Smooth muscle cell (in vitro differentiated cells): ENCODE data around the gene APBA3. TPM values are rescaled to one million over a fixed set of nuclear protein-coding genes. Genes with fewer than 3 reads are reported as not detected.

Experiments
- DNase-seq: peaks from one replicate; lab custom pipeline; 2025; ENCODE audit not compliant: unreplicated experiment; lab: John Stamatoyannopoulos, UW
- H2AFZ ChIP-seq: fragments of 200-600 bp; sonication (generic); 2 replicates; pipeline ENCODE4 v1.6.0; 2016; ENCODE audit warnings: antibody characterized with exemption, low read depth, mild to moderate bottlenecking
- H3F3A ChIP-seq: fragments of 200-600 bp; sonication (generic); 2 replicates; pipeline ENCODE4 v1.6.0; 2017; ENCODE audit warnings: antibody characterized with exemption, low read depth
- H3K27ac ChIP-seq: fragments of 200-600 bp; sonication (generic); 2 replicates; pipeline ENCODE4 v1.5.1; 2016; ENCODE audit warnings: low read depth, mild to moderate bottlenecking
- H3K27me3 ChIP-seq: fragments of 200-600 bp; sonication (generic); 2 replicates; pipeline ENCODE4 v1.6.1; 2016; ENCODE audit warnings: low read depth, mild to moderate bottlenecking
- H3K36me3 ChIP-seq: fragments of 200-600 bp; sonication (generic); 2 replicates; pipeline ENCODE4 v1.5.1; 2016; ENCODE audit warnings: low read depth
- H3K4me1 ChIP-seq: fragments of 200-600 bp; sonication (generic); 2 replicates; pipeline ENCODE4 v1.5.1; 2016; ENCODE audit warnings: low read depth
- H3K4me2 ChIP-seq: fragments of 200-600 bp; sonication (generic); 2 replicates; pipeline ENCODE4 v1.6.0; 2016; ENCODE audit warnings: mild to moderate bottlenecking
- H3K4me3 ChIP-seq: fragments of 200-600 bp; sonication (generic); 2 replicates; pipeline ENCODE4 v1.5.1; 2016; ENCODE audit warnings: mild to moderate bottlenecking
- H3K79me2 ChIP-seq: fragments of 200-600 bp; sonication (generic); 2 replicates; pipeline ENCODE4 v1.6.0; 2016; ENCODE audit warnings: low read depth, mild to moderate bottlenecking
- H3K9ac ChIP-seq: fragments of 200-600 bp; sonication (generic); 2 replicates; pipeline ENCODE4 v1.6.0; 2016; ENCODE audit warnings: low read depth
- H3K9me3 ChIP-seq: fragments of 200-600 bp; sonication (generic); replicated peaks from 2 replicates; pipeline ENCODE4 v1.5.1; 2016; ENCODE audit warnings: low read depth
- H4K20me1 ChIP-seq: fragments of 200-600 bp; sonication (generic); 2 replicates; pipeline ENCODE4 v1.6.0; 2016; ENCODE audit warnings: low read depth
- CTCF ChIP-seq: fragments of 200-600 bp; sonication (generic); IDR thresholded peaks from 2 replicates; pipeline ENCODE4 v1.5.1; 2017; ENCODE audit warnings: borderline replicate concordance, mild to moderate bottlenecking, antibody characterized with exemption; ENCODE audit not compliant: insufficient read depth, poor library complexity, severe bottlenecking
- WGBS: methylation state at CpG from one replicate; pipeline ENCODE4 v1.1.7; 2016; ENCODE audit warnings: low lambda C conversion rate; 5-methylcytosine and 5-hydroxymethylcytosine counted together
- polyA plus RNA-seq: library from polyadenylated mRNA; unstranded; fragments of >200 nt; fragmentation: Nextera tagmentation; extraction: Ambion mirVana; gene quantifications from 2 replicates; pipeline ENCODE4 v1.2.1, GENCODE V29; 2016
- total RNA-seq: library from RNA; depleted of rRNA; stranded (reverse); fragments of >200 nt; gene quantifications from 2 replicates; pipeline ENCODE4 v1.2.3, GENCODE V29; 2014

Gene APBA3
- total and polyA plus RNA-seq, 2 experiments from 2014 or later = 16.1 to 27.9 TPM

DNA sequence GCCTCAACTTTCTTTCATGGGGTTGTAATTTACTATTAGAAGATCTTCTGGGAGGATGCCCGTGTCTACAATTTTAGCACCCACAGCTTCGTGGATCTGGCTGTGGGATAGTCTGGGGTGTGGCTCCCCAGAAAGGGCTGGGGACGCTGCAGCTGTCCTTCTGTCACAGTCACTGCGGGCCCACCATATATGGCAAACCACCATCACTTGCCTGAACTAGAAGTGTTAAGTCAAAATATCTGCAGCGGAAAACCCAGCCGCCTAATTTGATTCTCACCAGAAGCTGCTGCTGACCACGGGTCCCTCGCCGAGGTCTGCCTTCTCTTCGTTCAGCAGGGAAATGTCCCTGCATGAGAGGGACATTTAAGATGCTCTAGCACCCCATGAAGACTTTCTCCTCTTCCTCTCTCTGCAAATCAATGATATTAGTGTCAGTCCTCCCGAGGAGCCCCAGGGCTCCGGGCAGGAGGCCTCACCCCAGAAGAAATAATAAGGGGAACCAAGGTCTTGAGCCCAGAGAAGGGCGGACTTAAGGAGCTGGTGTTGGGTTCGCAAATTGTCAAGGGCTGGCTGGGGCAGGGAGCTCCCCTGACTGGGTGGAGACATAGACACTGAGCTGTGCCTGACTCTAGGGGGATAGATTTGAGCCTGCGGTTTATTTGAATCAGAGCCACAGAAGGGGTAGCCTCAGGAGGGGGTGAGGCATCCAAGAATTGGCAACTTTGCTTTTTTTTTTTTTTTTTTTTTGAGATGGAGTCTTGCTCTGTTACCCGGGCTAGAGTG, 27.7 kb upstream of the APBA3 start:
- Histone ChIP-seq H3K4me2 (no peak overlapping the region), H3K27ac (no peak overlapping the region), H3K79me2 (no peaks in the 10 kb centered on the region), H3F3A (no peaks in the 10 kb centered on the region), H4K20me1 (no peaks in the 10 kb centered on the region), H3K9ac (no peak overlapping the region), H3K9me3 (no peaks in the 10 kb centered on the region), H3K27me3 (peaks cover 30% of the 10 kb centered on the region), H3K4me1 (peaks cover 4% of the 10 kb centered on the region), H2AFZ (no peak overlapping the region), H3K4me3 (no peak overlapping the region), H3K36me3 (no peaks in the 10 kb centered on the region)
- no peak for DNase-seq
- WGBS = 79% methylated on average over 16 of the region's 16 CpGs
- TF ChIP-seq CTCF = no peak

- H3K9me3 ChIP-seq = peaks cover 8% of the 10 kb centered on the region
- peak within 1 kb of the TSS; percentile 46 for H3K4me3 ChIP-seq
- H3K4me1 ChIP-seq = peaks cover 4% of the 10 kb centered on the region
- H3K27ac ChIP-seq = no peak within 1 kb of the TSS
- DNase-seq = no peak
- no peak within 1 kb of the TSS for H3K9ac ChIP-seq
- H3K4me2 ChIP-seq = peak within 1 kb of the TSS; percentile 84
- peaks cover 35% of the 10 kb centered on the region for H3K27me3 ChIP-seq
- no peaks in the 10 kb centered on the region for H3K79me2 ChIP-seq
- H4K20me1 ChIP-seq = no peaks in the 10 kb centered on the region
- H2AFZ ChIP-seq = no peak within 1 kb of the TSS
- H3K36me3 ChIP-seq = no peaks in the 10 kb centered on the region
- 31% methylated on average over 10 of the region's 101 CpGs for WGBS
- TF ChIP-seq CTCF = no peak
- H3F3A ChIP-seq = no peaks in the 10 kb centered on the region
Measured at GRCh38 chr19:3785938-3786824, 24.7 kb upstream of the APBA3 start, which contains the start of gene MATK. Gene MATK, minus strand, starts transcription at chr19:3786381. Its CDS starts 1,246 bp downstream, at chr19:3785135.

DNA sequence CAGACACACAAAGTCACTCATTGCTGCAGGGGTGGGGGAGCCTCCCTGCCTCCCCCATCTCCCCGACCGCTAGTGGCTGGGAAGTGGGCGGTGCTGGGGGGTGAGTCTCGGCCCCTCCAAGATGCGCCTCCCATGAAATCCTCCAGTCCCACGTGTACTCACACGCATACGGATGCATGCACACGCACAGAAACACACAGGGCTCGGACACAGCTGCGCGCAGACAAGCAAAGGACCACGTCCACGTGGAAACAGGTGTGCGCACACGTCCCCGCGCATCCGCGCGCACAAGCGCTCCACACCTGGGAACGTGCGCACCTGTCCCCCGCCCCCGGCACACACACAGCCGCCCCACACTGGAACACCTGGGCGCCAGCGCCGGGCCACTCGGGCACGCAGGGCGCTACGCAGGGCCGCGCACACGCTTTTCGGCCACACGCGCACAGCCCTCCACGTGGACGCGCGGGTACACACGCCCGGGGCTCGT, 24.0 kb upstream of the APBA3 start:
- 5% methylated on average over 44 of the region's 47 CpGs for WGBS
- no peak for DNase-seq

More for the DNA sequence above, 24.0 kb upstream of the APBA3 start:
- H3K9ac ChIP-seq = no peak overlapping the region
- H3K4me3 ChIP-seq = peak overlapping the region; percentile 46
- peaks cover 4% of the 10 kb centered on the region for H3K4me1 ChIP-seq
- H3K27me3 ChIP-seq = peaks cover 35% of the 10 kb centered on the region
- no peaks in the 10 kb centered on the region for H4K20me1 ChIP-seq
- peaks cover 8% of the 10 kb centered on the region for H3K9me3 ChIP-seq
- no peaks in the 10 kb centered on the region for H3K36me3 ChIP-seq
- TF ChIP-seq CTCF = no peak
- peak overlapping the region; percentile 84 for H3K4me2 ChIP-seq
- no peak overlapping the region for H2AFZ ChIP-seq
- H3K79me2 ChIP-seq = no peaks in the 10 kb centered on the region
- H3K27ac ChIP-seq = no peak overlapping the region
- no peaks in the 10 kb centered on the region for H3F3A ChIP-seq
